HepG2 (cell line): ENCODE results near the gene GNG7. TPM values are rescaled to one million over a fixed set of nuclear protein-coding genes. Genes with fewer than 3 reads are reported as not detected.
A peak's percentile ranks its signal among the peaks of the same experiment; 100 is the strongest.

Experiments used
- ATAC-seq: fragments of 200-7000 bp; cut with Tn5 transposase; 3 replicates; pipeline ENCODE4 v1.9.1; 2020; ENCODE audit warnings: mild to moderate bottlenecking, moderate library complexity
- BruUV-seq: library from RNA; stranded (reverse); fragments of 400-500 nt; replicated peaks from 2 replicates; lab custom pipeline; 2021; lab: Mats Ljungman, UMichigan
- CTCF ChIA-PET: fragments of 300-600 bp; formaldehyde crosslinking; extraction: SDS; loops from one replicate; lab custom pipeline; 2021; ENCODE audit warnings: low total read pairs, inconsistent platforms, low intra/inter-chr PET ratio; lab: Yijun Ruan, JAX
- POLR2A ChIA-PET: fragments of 350-600 bp; sonication (Branson Sonifier 250); formaldehyde crosslinking; loops from one replicate; lab custom pipeline; 2020; ENCODE audit warnings: antibody characterized with exemption, inconsistent platforms; lab: Yijun Ruan, JAX
- DNase-seq: peaks from one replicate; pipeline ENCODE4 v3.0.0-alpha.2; 2015; ENCODE audit warnings: low spot score
- FAIRE-seq: peaks from 3 replicates; lab custom pipeline; 2011; peaks lifted over from hg19 to GRCh38; lab: Jason Lieb, UNC
- H2AFZ ChIP-seq: one replicate; pipeline ENCODE4 v1.6.1; 2011; ENCODE audit warnings: low read length, inconsistent platforms
- H3K27ac ChIP-seq: fragments of 300-600 bp; 3 replicates; pipeline ENCODE4 v1.8.0; 2011; ENCODE audit warnings: mixed run types, mild to moderate bottlenecking, mixed read lengths, low read length, inconsistent platforms; ENCODE audit not compliant: insufficient read depth; ENCODE audit errors: extremely low read length
- H3K27me3 ChIP-seq, 2 experiments: fragments of 200-600 bp in 1 of 2; 2 replicates in 1 of 2; 3 replicates in 1 of 2; pipeline versions ENCODE4 v1.6.0 to v1.8.0; 2011; ENCODE audit warnings: low read length in 2 of 2, mild to moderate bottlenecking in 2 of 2, moderate library complexity in 2 of 2, inconsistent platforms in 1 of 2; ENCODE audit not compliant: insufficient read depth in 2 of 2, control insufficient read depth in 1 of 2
- H3K36me3 ChIP-seq, 2 experiments: fragments of 200-600 bp in 1 of 2; replicated peaks in 1 of 2; 2 replicates in 1 of 2; 3 replicates in 1 of 2; pipeline versions ENCODE4 v1.5.1 to v1.8.0; 2011; ENCODE audit warnings: low read length in 2 of 2, inconsistent platforms in 1 of 2; ENCODE audit not compliant: insufficient read depth in 2 of 2, control insufficient read depth in 1 of 2
- H3K4me1 ChIP-seq: 2 replicates; pipeline ENCODE4 v1.5.1; 2012; ENCODE audit warnings: low read length, inconsistent platforms; ENCODE audit not compliant: insufficient read depth
- H3K4me2 ChIP-seq: 2 replicates; pipeline ENCODE4 v1.6.0; 2011; ENCODE audit warnings: low read depth, low read length, inconsistent platforms
- H3K4me3 ChIP-seq, 3 experiments: fragments of 200-600 bp in 1 of 3; sonication (generic), shearing (Covaris generic) in 1 of 3; replicated peaks in 1 of 3; 2 replicates each; pipeline ENCODE4 v1.5.1; 2011 to 2016; ENCODE audit warnings: low read length in 3 of 3, inconsistent platforms in 2 of 3, low read depth in 2 of 3, mild to moderate bottlenecking in 2 of 3, control low read depth in 1 of 3, mixed read lengths in 1 of 3; ENCODE audit not compliant: insufficient read depth in 1 of 3
- H3K79me2 ChIP-seq: one replicate; pipeline ENCODE4 v1.6.1; 2011; ENCODE audit warnings: low read length, inconsistent platforms; ENCODE audit not compliant: insufficient read depth
- H3K9ac ChIP-seq: 2 replicates; pipeline ENCODE4 v1.6.0; 2011; ENCODE audit warnings: mild to moderate bottlenecking, low read depth, low read length, inconsistent platforms; ENCODE audit not compliant: insufficient read depth
- H3K9me3 ChIP-seq: 2 replicates; pipeline ENCODE4 v1.5.1; 2012; ENCODE audit warnings: mild to moderate bottlenecking, low read length
- H4K20me1 ChIP-seq: 2 replicates; pipeline ENCODE4 v1.6.0; 2011; ENCODE audit warnings: inconsistent platforms, mild to moderate bottlenecking, low read length, moderate library complexity; ENCODE audit not compliant: insufficient read depth
- JDP2 ChIP-seq: sonication (generic); formaldehyde crosslinking; IDR thresholded peaks from 2 replicates; pipeline ENCODE4 v1.8.1; 2022; ENCODE audit warnings: missing genetic modification reagents, borderline replicate concordance
- KLF15 ChIP-seq: sonication (generic); formaldehyde crosslinking; IDR thresholded peaks from 2 replicates; pipeline ENCODE4 v1.8.1; 2023; ENCODE audit warnings: borderline replicate concordance, mild to moderate bottlenecking, inconsistent platforms, missing genetic modification reagents, mixed read lengths
- MXD3 ChIP-seq: IDR thresholded peaks from 2 replicates; pipeline ENCODE4 v1.6.1; 2016; ENCODE audit warnings: mild to moderate bottlenecking, missing biosample characterization, missing genetic modification reagents
- RFX3 ChIP-seq: IDR thresholded peaks from 2 replicates; pipeline ENCODE4 v1.6.1; 2016; ENCODE audit warnings: missing biosample characterization, missing genetic modification reagents
- SOX13 ChIP-seq, 3 experiments: fragments of 450-650 bp in 1 of 3; sonication (generic) in 1 of 3; formaldehyde crosslinking in 1 of 3; IDR thresholded peaks in 2 of 3; conservative IDR thresholded peaks in 1 of 3; 2 replicates each; pipeline versions ENCODE4 v1.5.0 to v1.6.1; 2016 to 2020; ENCODE audit warnings: antibody characterized with exemption in 1 of 3, mild to moderate bottlenecking in 1 of 3, missing compliant biosample characterization in 1 of 3, missing genetic modification reagents in 1 of 3, moderate library complexity in 1 of 3
- WGBS: methylation state at CpG from one replicate; pipeline ENCODE4 v1.1.6; 2017; ENCODE audit warnings: low lambda C conversion rate; 5-methylcytosine and 5-hydroxymethylcytosine counted together
- in situ Hi-C: cut with HindIII; loops from 2 replicates; pipeline ENCODE4 v1.10.0; 2017; ENCODE audit warnings: low pct_unique_long_range_greater_than_20kb; ENCODE audit not compliant: extremely low pct_ligation_motif_present
- intact Hi-C: fragments of 100-400 bp; cut with micrococcal nuclease; formaldehyde crosslinking; loops from one replicate; pipeline ENCODE4 v1.10.0; 2022; ENCODE audit not compliant: unreplicated experiment
- polyA plus RNA-seq, 8 experiments: library from polyadenylated mRNA; depleted of rRNA in 3 of 8; stranded (reverse) in 7 of 8; unstranded in 1 of 8; fragments of >200 nt; fragmentation: Illumina TruSeq in 4 of 8; extraction: Trizol in 4 of 8; gene quantifications; 2 replicates each; pipeline versions ENCODE4 v1.2.1 to v1.2.3, GENCODE V29; 2011 to 2016; ENCODE audit warnings: low read depth in 4 of 8, missing spikeins in 1 of 8, mixed read lengths in 1 of 8; ENCODE audit not compliant: insufficient read depth in 1 of 8
- total RNA-seq, 5 experiments: library from RNA; depleted of rRNA; stranded (reverse); fragments of >200 nt; fragmentation: Illumina TruSeq; extraction: Trizol; gene quantifications; 2 replicates each; pipeline ENCODE4 v1.2.3, GENCODE V29; 2016; ENCODE audit warnings: low read depth in 1 of 5
- TF ChIP-seq, protein P1 (sequence below): sonication (generic); formaldehyde crosslinking; IDR thresholded peaks from 2 replicates; pipeline ENCODE4 v1.4.0; 2020; ENCODE audit warnings: missing genetic modification reagents
- TF ChIP-seq, protein P2 (sequence below): IDR thresholded peaks from 2 replicates; pipeline ENCODE4 v1.4.0; 2020; ENCODE audit warnings: mild to moderate bottlenecking, missing genetic modification reagents

Gene GNG7
- total and polyA plus RNA-seq, 2 of the 13 experiments (the other 11 are each of a cell fraction or from before 2014, with no cell fraction given): 1.4 to 3.3 TPM

GRCh38 chr19:2627319-2627829 is 75.1 kb downstream of the GNG7 start (continued):
- TF ChIP-seq, protein P1, sequence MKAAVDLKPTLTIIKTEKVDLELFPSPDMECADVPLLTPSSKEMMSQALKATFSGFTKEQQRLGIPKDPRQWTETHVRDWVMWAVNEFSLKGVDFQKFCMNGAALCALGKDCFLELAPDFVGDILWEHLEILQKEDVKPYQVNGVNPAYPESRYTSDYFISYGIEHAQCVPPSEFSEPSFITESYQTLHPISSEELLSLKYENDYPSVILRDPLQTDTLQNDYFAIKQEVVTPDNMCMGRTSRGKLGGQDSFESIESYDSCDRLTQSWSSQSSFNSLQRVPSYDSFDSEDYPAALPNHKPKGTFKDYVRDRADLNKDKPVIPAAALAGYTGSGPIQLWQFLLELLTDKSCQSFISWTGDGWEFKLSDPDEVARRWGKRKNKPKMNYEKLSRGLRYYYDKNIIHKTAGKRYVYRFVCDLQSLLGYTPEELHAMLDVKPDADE (CRISPR knock-in tag): no peak
- TF ChIP-seq KLF15 (CRISPR knock-in tag): no peak
- TF ChIP-seq SOX13 (IDR thresholded peaks at IDR 0.05): no peak
- TF ChIP-seq SOX13 (CRISPR knock-in tag; conservative IDR thresholded peaks at IDR 0.05 in 1 of 2, IDR thresholded peaks at IDR 0.05 in 1 of 2): no peak
- TF ChIP-seq JDP2 (CRISPR knock-in tag): no peak

- DNase-seq: no peak
- CTCF ChIA-PET: no interaction called here
- in situ Hi-C loops: no loop called here
- H3K4me3 ChIP-seq: no peak overlapping the region
- no TSS peak for BruUV-seq
- TF ChIP-seq, protein P2, sequence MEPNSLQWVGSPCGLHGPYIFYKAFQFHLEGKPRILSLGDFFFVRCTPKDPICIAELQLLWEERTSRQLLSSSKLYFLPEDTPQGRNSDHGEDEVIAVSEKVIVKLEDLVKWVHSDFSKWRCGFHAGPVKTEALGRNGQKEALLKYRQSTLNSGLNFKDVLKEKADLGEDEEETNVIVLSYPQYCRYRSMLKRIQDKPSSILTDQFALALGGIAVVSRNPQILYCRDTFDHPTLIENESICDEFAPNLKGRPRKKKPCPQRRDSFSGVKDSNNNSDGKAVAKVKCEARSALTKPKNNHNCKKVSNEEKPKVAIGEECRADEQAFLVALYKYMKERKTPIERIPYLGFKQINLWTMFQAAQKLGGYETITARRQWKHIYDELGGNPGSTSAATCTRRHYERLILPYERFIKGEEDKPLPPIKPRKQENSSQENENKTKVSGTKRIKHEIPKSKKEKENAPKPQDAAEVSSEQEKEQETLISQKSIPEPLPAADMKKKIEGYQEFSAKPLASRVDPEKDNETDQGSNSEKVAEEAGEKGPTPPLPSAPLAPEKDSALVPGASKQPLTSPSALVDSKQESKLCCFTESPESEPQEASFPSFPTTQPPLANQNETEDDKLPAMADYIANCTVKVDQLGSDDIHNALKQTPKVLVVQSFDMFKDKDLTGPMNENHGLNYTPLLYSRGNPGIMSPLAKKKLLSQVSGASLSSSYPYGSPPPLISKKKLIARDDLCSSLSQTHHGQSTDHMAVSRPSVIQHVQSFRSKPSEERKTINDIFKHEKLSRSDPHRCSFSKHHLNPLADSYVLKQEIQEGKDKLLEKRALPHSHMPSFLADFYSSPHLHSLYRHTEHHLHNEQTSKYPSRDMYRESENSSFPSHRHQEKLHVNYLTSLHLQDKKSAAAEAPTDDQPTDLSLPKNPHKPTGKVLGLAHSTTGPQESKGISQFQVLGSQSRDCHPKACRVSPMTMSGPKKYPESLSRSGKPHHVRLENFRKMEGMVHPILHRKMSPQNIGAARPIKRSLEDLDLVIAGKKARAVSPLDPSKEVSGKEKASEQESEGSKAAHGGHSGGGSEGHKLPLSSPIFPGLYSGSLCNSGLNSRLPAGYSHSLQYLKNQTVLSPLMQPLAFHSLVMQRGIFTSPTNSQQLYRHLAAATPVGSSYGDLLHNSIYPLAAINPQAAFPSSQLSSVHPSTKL (CRISPR knock-in tag): no peak
- TF ChIP-seq MXD3: no peak
- peak; percentile 53; the same call in 1 of the 2 replicates for TF ChIP-seq RFX3
- TF ChIP-seq, all 625 proteins: peak for 1
- no peak for FAIRE-seq
- Histone ChIP-seq H3K9me3 (peaks cover 2% of the 10 kb centered on the region; the same call in 1 of the 2 replicates), H3K4me1 (peaks cover 67% of the 10 kb centered on the region), H4K20me1 (no peaks in the 10 kb centered on the region), H3K9ac (no peak overlapping the region), H3K4me2 (peak overlapping the region; percentile 18; the same call in 1 of the 2 replicates), H3K36me3 (no peaks in the 10 kb centered on the region), H3K27me3 (no peaks in the 10 kb centered on the region), H3K27ac (no peak overlapping the region), H2AFZ (no peak overlapping the region), H3K79me2 (no peaks in the 10 kb centered on the region)
- POLR2A ChIA-PET: interaction anchor here (1.4 kb wide), 1 partner anchor 150 kb away, joined by 3 read pairs; the partner anchor contains the start of gene GADD45B
- no peak for ATAC-seq
- intact Hi-C loops: no loop called here
- 59% methylated on average over 9 of the region's 9 CpGs for whole genome bisulfite sequencing
Observed at GRCh38 chr19:2625434-2625833, 77.1 kb downstream of the GNG7 start.
